Measurements from ENCODE around the gene KIAA2012.

GRCh38 chr2:202026507-202026906 lies 46.5 kb upstream of the KIAA2012 start:
- TF ChIP-seq L3MBTL2 (conservative IDR thresholded peaks at IDR 0.05) (no peak), FOXK2 (IDR thresholded peaks at IDR 0.05) (no peak), ZNF384 (IDR thresholded peaks at IDR 0.05) (no peak), NFRKB (IDR thresholded peaks at IDR 0.05) (no peak), SUZ12 (IDR thresholded peaks at IDR 0.05) (no peak), FOXM1 (IDR thresholded peaks at IDR 0.05; ENCODE audit: borderline replicate concordance) (no peak), ELF4 (IDR thresholded peaks at IDR 0.05) (no peak), SP1 (IDR thresholded peaks at IDR 0.05) (no peak), BHLHE40 (IDR thresholded peaks at IDR 0.05; ENCODE audit: borderline replicate concordance) (no peak), PKNOX1 (IDR thresholded peaks at IDR 0.05) (no peak)
